DOHH2 (cell line): ENCODE measurements around the gene FTCDNL1.

Experiments used
- EZH2phosphoT487 ChIP-seq: fragments of 200-600 bp; sonication (generic); IDR thresholded peaks from 2 replicates; pipeline ENCODE4 v1.6.1; 2017; ENCODE audit warnings: borderline replicate concordance, mild to moderate bottlenecking, antibody characterized with exemption, low read length, moderate library complexity, mixed read lengths
- TF ChIP-seq, protein P1 (sequence below): fragments of 200-600 bp; sonication (generic); IDR thresholded peaks from one replicate; pipeline ENCODE4 v1.5.1; 2014; ENCODE audit warnings: antibody characterized with exemption, mild to moderate bottlenecking, low read depth, low read length; ENCODE audit not compliant: poor library complexity, severe bottlenecking

DNA sequence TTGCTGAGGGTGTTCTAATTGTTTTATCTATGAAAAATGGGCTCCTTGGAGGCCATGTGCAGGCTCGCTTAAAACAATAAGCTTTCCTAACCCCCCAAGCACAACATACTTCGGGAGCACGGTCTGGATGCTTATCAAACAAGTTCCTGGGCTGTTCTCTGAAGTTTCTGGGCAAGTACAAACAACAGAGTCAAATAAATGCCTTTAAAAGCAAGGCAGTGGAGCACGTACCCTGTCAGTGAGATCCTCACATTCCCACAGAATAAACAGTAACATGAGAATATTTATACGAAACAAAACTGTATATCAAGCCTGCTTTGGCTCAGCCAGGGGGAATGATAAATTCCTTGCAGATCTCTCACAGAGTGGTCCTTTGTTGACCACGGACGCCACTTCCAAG, 44.8 kb downstream of the FTCDNL1 start:
- TF ChIP-seq, protein P1, sequence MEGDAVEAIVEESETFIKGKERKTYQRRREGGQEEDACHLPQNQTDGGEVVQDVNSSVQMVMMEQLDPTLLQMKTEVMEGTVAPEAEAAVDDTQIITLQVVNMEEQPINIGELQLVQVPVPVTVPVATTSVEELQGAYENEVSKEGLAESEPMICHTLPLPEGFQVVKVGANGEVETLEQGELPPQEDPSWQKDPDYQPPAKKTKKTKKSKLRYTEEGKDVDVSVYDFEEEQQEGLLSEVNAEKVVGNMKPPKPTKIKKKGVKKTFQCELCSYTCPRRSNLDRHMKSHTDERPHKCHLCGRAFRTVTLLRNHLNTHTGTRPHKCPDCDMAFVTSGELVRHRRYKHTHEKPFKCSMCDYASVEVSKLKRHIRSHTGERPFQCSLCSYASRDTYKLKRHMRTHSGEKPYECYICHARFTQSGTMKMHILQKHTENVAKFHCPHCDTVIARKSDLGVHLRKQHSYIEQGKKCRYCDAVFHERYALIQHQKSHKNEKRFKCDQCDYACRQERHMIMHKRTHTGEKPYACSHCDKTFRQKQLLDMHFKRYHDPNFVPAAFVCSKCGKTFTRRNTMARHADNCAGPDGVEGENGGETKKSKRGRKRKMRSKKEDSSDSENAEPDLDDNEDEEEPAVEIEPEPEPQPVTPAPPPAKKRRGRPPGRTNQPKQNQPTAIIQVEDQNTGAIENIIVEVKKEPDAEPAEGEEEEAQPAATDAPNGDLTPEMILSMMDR, result no peak
- TF ChIP-seq EZH2phosphoT487, result no peak
